ENCODE results near the gene PACS2.

Gene PACS2

GRCh38 chr14:105401699-105402098 is 87.2 kb downstream of the PACS2 start:
- Histone ChIP-seq H3K9me3 (peaks cover 16% of the 10 kb centered on the region; the same call in 1 of the 2 replicates), H3K36me3 (peaks cover 21% of the 10 kb centered on the region), H3K4me1 (peaks cover 3% of the 10 kb centered on the region), H3K4me3 (ENCODE audit: low read depth, low read length) (no peak overlapping the region), H3K27me3 (no peaks in the 10 kb centered on the region)
- no peak for TF ChIP-seq CTCF (IDR thresholded peaks at IDR 0.05; ENCODE audit: low read depth, low read length)
- no peak for DNase-seq

GRCh38 chr14:105408592-105408991 is 94.0 kb downstream of the PACS2 start:
- Histone ChIP-seq H3K27me3 (no peaks in the 10 kb centered on the region), H3K4me1 (peaks cover 7% of the 10 kb centered on the region), H3K36me3 (no peaks in the 10 kb centered on the region), H3K4me3 (ENCODE audit: low read depth, low read length) (no peak overlapping the region), H3K9me3 (no peaks in the 10 kb centered on the region)
- no peak for TF ChIP-seq CTCF (IDR thresholded peaks at IDR 0.05; ENCODE audit: low read depth, low read length)
- no peak for DNase-seq

GRCh38 chr14:105409364-105409763 is 94.8 kb downstream of the PACS2 start:
- peaks cover 7% of the 10 kb centered on the region for H3K4me1 ChIP-seq
- no peak for TF ChIP-seq CTCF (IDR thresholded peaks at IDR 0.05; ENCODE audit: low read depth, low read length)
- H3K4me3 ChIP-seq (ENCODE audit: low read depth, low read length), result no peak overlapping the region
- no peaks in the 10 kb centered on the region for H3K27me3 ChIP-seq
- no peak for DNase-seq
- no peaks in the 10 kb centered on the region for H3K9me3 ChIP-seq
- no peaks in the 10 kb centered on the region for H3K36me3 ChIP-seq

- no peak overlapping the region for H3K4me3 ChIP-seq (ENCODE audit: low read depth, low read length)
- no peaks in the 10 kb centered on the region for H3K27me3 ChIP-seq
- no peaks in the 10 kb centered on the region for H3K36me3 ChIP-seq
- TF ChIP-seq CTCF (IDR thresholded peaks at IDR 0.05; ENCODE audit: low read depth, low read length), result no peak
- no peaks in the 10 kb centered on the region for H3K9me3 ChIP-seq
- DNase-seq, result no peak
- peaks cover 7% of the 10 kb centered on the region for H3K4me1 ChIP-seq
These were observed 96.1 kb downstream of the PACS2 start for GRCh38 chr14:105410642-105411016.

GRCh38 chr14:105411017-105411941 is 96.7 kb downstream of the PACS2 start:
- Histone ChIP-seq H3K4me1 (peaks cover 7% of the 10 kb centered on the region), H3K4me3 (ENCODE audit: low read depth, low read length) (peak overlapping the region; percentile 28; the same call in 1 of the 2 replicates), H3K36me3 (no peaks in the 10 kb centered on the region), H3K9me3 (no peaks in the 10 kb centered on the region), H3K27me3 (no peaks in the 10 kb centered on the region)
- DNase-seq, result peak; percentile 67
- no peak for TF ChIP-seq CTCF (IDR thresholded peaks at IDR 0.05; ENCODE audit: low read depth, low read length)
